ENCODE data around the gene RBFOX1.

RBFOX1 gene

DNA sequence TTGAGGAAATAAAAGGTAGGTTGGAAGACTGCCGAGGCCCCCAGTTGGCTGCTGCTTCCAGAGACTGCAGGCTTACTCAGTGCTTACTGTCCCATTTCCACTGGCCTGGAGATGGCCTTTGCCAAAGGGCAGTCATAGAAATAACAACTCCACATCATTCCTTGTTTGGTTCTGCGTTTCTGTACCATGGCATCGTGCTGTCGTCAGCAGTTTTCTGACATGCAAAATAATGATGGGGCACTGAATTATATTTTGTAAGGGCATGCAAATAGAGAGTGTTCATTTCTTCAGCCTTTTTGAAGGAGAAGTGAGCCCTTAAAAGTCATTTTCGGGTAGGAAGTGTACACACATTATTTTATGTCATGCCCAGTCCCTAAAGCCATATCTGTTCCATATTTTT lies 88.9 kb downstream of the RBFOX1 start:
- no peak overlapping the region for H2AFZ ChIP-seq (ENCODE audit: low read length)
- H3K4me3 ChIP-seq (ENCODE audit: low read depth, low read length, poor library complexity, severe bottlenecking), result no peak overlapping the region
- H3K9me3 ChIP-seq (ENCODE audit: low read length), result no peaks in the 10 kb centered on the region
- no peaks in the 10 kb centered on the region for H3K9me2 ChIP-seq (ENCODE audit: low read depth, low read length)
- no peak overlapping the region for H3K4me2 ChIP-seq (ENCODE audit: low read length)
- H3K36me3 ChIP-seq (ENCODE audit: insufficient read depth, low read length), result no peaks in the 10 kb centered on the region
- no peaks in the 10 kb centered on the region for H3K79me2 ChIP-seq (ENCODE audit: insufficient read depth, low read length)
- no peaks in the 10 kb centered on the region for H3K27me3 ChIP-seq (ENCODE audit: insufficient read depth, low read length)
- H4K20me1 ChIP-seq (ENCODE audit: insufficient read depth, low read length), result no peaks in the 10 kb centered on the region
- H3K4me1 ChIP-seq (ENCODE audit: insufficient read depth, low read length, severe bottlenecking), result no peaks in the 10 kb centered on the region
- no peak overlapping the region for H3K9ac ChIP-seq (ENCODE audit: low read length)
- TF ChIP-seq EZH2 (IDR thresholded peaks at IDR 0.05; ENCODE audit: borderline replicate concordance, low read length), result no peak
- TF ChIP-seq, protein P1, sequence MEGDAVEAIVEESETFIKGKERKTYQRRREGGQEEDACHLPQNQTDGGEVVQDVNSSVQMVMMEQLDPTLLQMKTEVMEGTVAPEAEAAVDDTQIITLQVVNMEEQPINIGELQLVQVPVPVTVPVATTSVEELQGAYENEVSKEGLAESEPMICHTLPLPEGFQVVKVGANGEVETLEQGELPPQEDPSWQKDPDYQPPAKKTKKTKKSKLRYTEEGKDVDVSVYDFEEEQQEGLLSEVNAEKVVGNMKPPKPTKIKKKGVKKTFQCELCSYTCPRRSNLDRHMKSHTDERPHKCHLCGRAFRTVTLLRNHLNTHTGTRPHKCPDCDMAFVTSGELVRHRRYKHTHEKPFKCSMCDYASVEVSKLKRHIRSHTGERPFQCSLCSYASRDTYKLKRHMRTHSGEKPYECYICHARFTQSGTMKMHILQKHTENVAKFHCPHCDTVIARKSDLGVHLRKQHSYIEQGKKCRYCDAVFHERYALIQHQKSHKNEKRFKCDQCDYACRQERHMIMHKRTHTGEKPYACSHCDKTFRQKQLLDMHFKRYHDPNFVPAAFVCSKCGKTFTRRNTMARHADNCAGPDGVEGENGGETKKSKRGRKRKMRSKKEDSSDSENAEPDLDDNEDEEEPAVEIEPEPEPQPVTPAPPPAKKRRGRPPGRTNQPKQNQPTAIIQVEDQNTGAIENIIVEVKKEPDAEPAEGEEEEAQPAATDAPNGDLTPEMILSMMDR (IDR thresholded peaks at IDR 0.05; ENCODE audit: low read length), result no peak
- H3F3A ChIP-seq (ENCODE audit: insufficient read depth, low read length), result no peaks in the 10 kb centered on the region
- no peak overlapping the region for H3K27ac ChIP-seq (ENCODE audit: low read depth, low read length, poor library complexity, severe bottlenecking)

DNA sequence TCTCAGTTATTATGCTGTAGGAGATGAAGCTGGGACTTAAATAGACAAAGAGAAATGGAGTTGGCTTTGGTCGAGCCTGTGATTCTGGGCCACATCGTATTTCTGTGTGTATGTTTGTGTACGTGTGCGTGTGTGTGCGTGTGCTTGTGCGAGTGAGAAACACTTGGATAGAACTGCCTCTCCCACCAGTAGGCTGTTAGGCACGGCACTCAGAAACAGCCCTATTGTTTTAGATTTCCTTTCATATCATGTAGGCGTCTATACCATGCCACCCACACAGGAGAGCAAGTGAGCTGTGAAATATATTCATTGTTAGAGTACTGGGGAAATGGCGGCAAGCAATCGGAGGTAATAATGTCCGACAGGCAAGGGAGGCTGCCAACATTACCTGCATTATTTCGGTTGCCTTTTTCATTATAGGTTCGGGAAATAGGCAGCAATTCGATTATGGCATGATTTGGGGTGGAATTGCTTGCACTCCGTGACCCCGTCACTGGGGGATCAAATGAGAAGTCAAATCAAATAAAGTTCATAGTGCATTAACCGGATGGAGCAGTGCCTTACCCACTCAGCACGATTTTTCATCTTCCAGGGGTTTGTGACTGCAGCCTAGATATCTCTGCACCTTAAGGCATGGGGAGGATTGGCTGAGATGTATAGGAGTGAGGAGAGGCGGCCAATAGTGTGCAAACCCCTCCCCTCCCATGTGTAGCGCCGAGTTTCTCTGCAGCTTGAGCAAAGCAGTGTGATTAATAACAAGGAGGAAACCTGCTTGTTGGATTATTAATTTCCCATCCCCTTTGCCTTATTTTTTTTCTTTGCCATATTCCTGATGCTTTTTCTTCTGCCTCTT lies 89.6 kb downstream of the RBFOX1 start:
- Histone ChIP-seq H4K20me1 (ENCODE audit: insufficient read depth, low read length) (no peaks in the 10 kb centered on the region), H3K4me2 (ENCODE audit: low read length) (no peak overlapping the region), H3K79me2 (ENCODE audit: insufficient read depth, low read length) (no peaks in the 10 kb centered on the region), H3K9me2 (ENCODE audit: low read depth, low read length) (no peaks in the 10 kb centered on the region), H3K27ac (ENCODE audit: low read depth, low read length, poor library complexity, severe bottlenecking) (no peak overlapping the region), H3K4me1 (ENCODE audit: insufficient read depth, low read length, severe bottlenecking) (no peaks in the 10 kb centered on the region), H3K4me3 (ENCODE audit: low read depth, low read length, poor library complexity, severe bottlenecking) (no peak overlapping the region), H3K36me3 (ENCODE audit: insufficient read depth, low read length) (no peaks in the 10 kb centered on the region), H2AFZ (ENCODE audit: low read length) (no peak overlapping the region), H3K9ac (ENCODE audit: low read length) (no peak overlapping the region), H3F3A (ENCODE audit: insufficient read depth, low read length) (no peaks in the 10 kb centered on the region), H3K27me3 (ENCODE audit: insufficient read depth, low read length) (no peaks in the 10 kb centered on the region), H3K9me3 (ENCODE audit: low read length) (no peaks in the 10 kb centered on the region)
- TF ChIP-seq EZH2 (IDR thresholded peaks at IDR 0.05; ENCODE audit: borderline replicate concordance, low read length), result no peak
- TF ChIP-seq, protein P1 (IDR thresholded peaks at IDR 0.05; ENCODE audit: low read length), result no peak

DNA sequence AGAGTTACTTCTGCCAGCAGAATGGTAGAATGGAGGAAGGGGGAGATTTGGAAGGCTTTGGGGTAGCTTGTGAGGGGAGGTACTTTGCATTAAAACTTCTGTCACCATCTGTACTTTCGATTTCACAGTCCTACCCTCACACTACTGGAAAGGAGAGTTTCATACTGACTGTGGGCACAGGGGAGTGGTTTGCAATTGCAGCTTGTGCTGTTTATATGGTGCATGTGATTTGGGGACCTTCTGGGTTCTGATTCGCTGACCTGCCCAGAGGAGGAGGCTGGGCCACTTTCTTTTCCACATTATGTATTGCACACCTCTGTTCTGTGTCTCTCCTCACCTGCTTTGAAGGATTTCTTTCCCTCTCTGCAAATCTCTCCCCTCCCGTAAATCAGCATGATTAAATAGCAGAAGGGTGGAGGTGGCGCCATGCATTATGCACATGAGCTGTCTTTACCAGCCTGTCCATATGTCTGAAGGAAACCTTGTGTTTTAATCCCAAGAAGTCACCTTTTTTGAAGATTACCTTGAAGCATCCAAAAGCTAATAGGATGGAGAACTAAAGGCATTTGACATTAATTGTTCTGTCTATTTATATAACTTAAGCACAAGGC lies 90.9 kb downstream of the RBFOX1 start:
- no peak overlapping the region for H3K4me3 ChIP-seq (ENCODE audit: low read depth, low read length, poor library complexity, severe bottlenecking)
- no peak overlapping the region for H3K4me2 ChIP-seq (ENCODE audit: low read length)
- H3F3A ChIP-seq (ENCODE audit: insufficient read depth, low read length), result no peaks in the 10 kb centered on the region
- H3K27ac ChIP-seq (ENCODE audit: low read depth, low read length, poor library complexity, severe bottlenecking), result no peak overlapping the region
- no peak overlapping the region for H3K9ac ChIP-seq (ENCODE audit: low read length)
- no peaks in the 10 kb centered on the region for H3K27me3 ChIP-seq (ENCODE audit: insufficient read depth, low read length)
- no peak overlapping the region for H2AFZ ChIP-seq (ENCODE audit: low read length)
- TF ChIP-seq, protein P1 (IDR thresholded peaks at IDR 0.05; ENCODE audit: low read length), result no peak
- no peak for TF ChIP-seq EZH2 (IDR thresholded peaks at IDR 0.05; ENCODE audit: borderline replicate concordance, low read length)
- no peaks in the 10 kb centered on the region for H3K9me2 ChIP-seq (ENCODE audit: low read depth, low read length)
- H3K36me3 ChIP-seq (ENCODE audit: insufficient read depth, low read length), result no peaks in the 10 kb centered on the region
- no peaks in the 10 kb centered on the region for H4K20me1 ChIP-seq (ENCODE audit: insufficient read depth, low read length)
- H3K79me2 ChIP-seq (ENCODE audit: insufficient read depth, low read length), result no peaks in the 10 kb centered on the region
- no peaks in the 10 kb centered on the region for H3K4me1 ChIP-seq (ENCODE audit: insufficient read depth, low read length, severe bottlenecking)
- no peaks in the 10 kb centered on the region for H3K9me3 ChIP-seq (ENCODE audit: low read length)

Measured in OCI-LY1 (cell line).